H9 (cell line): ENCODE data around the gene ZNF236. TPM values are rescaled to one million over a fixed set of nuclear protein-coding genes. Genes with fewer than 3 reads are reported as not detected.
A peak's percentile ranks its signal among the peaks of the same experiment; 100 is the strongest.

Experiments
- DNase-seq: peaks from one replicate; pipeline ENCODE4 v3.0.0-alpha.2; 2017
- H2AFZ ChIP-seq: one replicate; pipeline ENCODE4 v1.6.1; 2013; ENCODE audit warnings: mild to moderate bottlenecking, low read length, control low read depth, moderate library complexity
- H2AK5ac ChIP-seq: 2 replicates; pipeline ENCODE4 v1.6.1; 2013; ENCODE audit warnings: low read length, control low read depth, mixed read lengths; ENCODE audit not compliant: insufficient read length
- H2BK120ac ChIP-seq: one replicate; pipeline ENCODE4 v1.6.1; 2013; ENCODE audit warnings: low read depth, mild to moderate bottlenecking, low read length, control low read depth, inconsistent platforms; ENCODE audit not compliant: poor library complexity, severe bottlenecking
- H2BK12ac ChIP-seq: 2 replicates; pipeline ENCODE4 v1.6.1; 2013; ENCODE audit warnings: low read length, control low read depth, mixed read lengths, low read depth; ENCODE audit not compliant: insufficient read length
- H2BK15ac ChIP-seq: 2 replicates; pipeline ENCODE4 v1.6.1; 2013; ENCODE audit warnings: low read depth, low read length, control low read depth
- H2BK20ac ChIP-seq: one replicate; pipeline ENCODE4 v1.6.1; 2013; ENCODE audit warnings: low read depth, mild to moderate bottlenecking, low read length, control low read depth, inconsistent platforms; ENCODE audit not compliant: poor library complexity, severe bottlenecking
- H2BK5ac ChIP-seq: 2 replicates; pipeline ENCODE4 v1.6.1; 2013; ENCODE audit warnings: low read length, control low read depth, mixed read lengths; ENCODE audit not compliant: insufficient read length
- H3K14ac ChIP-seq: 2 replicates; pipeline ENCODE4 v1.6.1; 2013; ENCODE audit warnings: low read length, control low read depth; ENCODE audit not compliant: insufficient read depth
- H3K18ac ChIP-seq: 2 replicates; pipeline ENCODE4 v1.6.1; 2013; ENCODE audit warnings: low read depth, mild to moderate bottlenecking, mixed read lengths, low read length, control low read depth; ENCODE audit not compliant: insufficient read length
- H3K23ac ChIP-seq: 2 replicates; pipeline ENCODE4 v1.6.1; 2013; ENCODE audit warnings: low read length, control low read depth, mixed read lengths, low read depth; ENCODE audit not compliant: insufficient read length
- H3K23me2 ChIP-seq: 2 replicates; pipeline ENCODE4 v1.6.1; 2013; ENCODE audit warnings: low read depth, mild to moderate bottlenecking, mixed read lengths, low read length, control low read depth; ENCODE audit not compliant: insufficient read length, poor library complexity, severe bottlenecking
- H3K27ac ChIP-seq: 2 replicates; pipeline ENCODE4 v1.5.1; 2013; ENCODE audit warnings: low read length, control low read depth, mixed read lengths, low read depth; ENCODE audit not compliant: insufficient read length
- H3K27me3 ChIP-seq: 2 replicates; pipeline ENCODE4 v1.6.1; 2013; ENCODE audit warnings: low read length, control low read depth, inconsistent platforms; ENCODE audit not compliant: insufficient read depth
- H3K4ac ChIP-seq: 2 replicates; pipeline ENCODE4 v1.6.1; 2013; ENCODE audit warnings: low read depth, mild to moderate bottlenecking, control low read depth, inconsistent platforms, low read length, moderate library complexity
- H3K4me1 ChIP-seq: 2 replicates; pipeline ENCODE4 v1.6.1; 2013; ENCODE audit warnings: low read length, control low read depth, inconsistent platforms; ENCODE audit not compliant: insufficient read depth
- H3K4me2 ChIP-seq: 2 replicates; pipeline ENCODE4 v1.6.1; 2013; ENCODE audit warnings: low read length, control low read depth, mixed read lengths; ENCODE audit not compliant: insufficient read length, insufficient read depth
- H3K56ac ChIP-seq: 2 replicates; pipeline ENCODE4 v1.6.1; 2013; ENCODE audit warnings: low read depth, mild to moderate bottlenecking, mixed read lengths, low read length, control low read depth; ENCODE audit not compliant: insufficient read length
- H3K79me1 ChIP-seq: 2 replicates; pipeline ENCODE4 v1.6.1; 2013; ENCODE audit warnings: low read depth, mild to moderate bottlenecking, moderate library complexity, low read length, control low read depth, inconsistent platforms; ENCODE audit not compliant: insufficient read depth, poor library complexity, severe bottlenecking
- H3K79me2 ChIP-seq: 2 replicates; pipeline ENCODE4 v1.6.1; 2013; ENCODE audit warnings: low read length, control low read depth, inconsistent platforms; ENCODE audit not compliant: insufficient read depth
- H3K9ac ChIP-seq: 2 replicates; pipeline ENCODE4 v1.6.1; 2013; ENCODE audit warnings: low read length, control low read depth, mixed read lengths; ENCODE audit not compliant: insufficient read length; ENCODE audit errors: extremely low read depth
- H3K9me3 ChIP-seq: one replicate; pipeline ENCODE4 v1.6.1; 2013; ENCODE audit warnings: low read depth, low read length, inconsistent platforms; ENCODE audit not compliant: control insufficient read depth
- H3T11ph ChIP-seq: one replicate; pipeline ENCODE4 v1.6.1; 2013; ENCODE audit warnings: mild to moderate bottlenecking, low read length, control low read depth, inconsistent platforms
- H4K20me1 ChIP-seq: one replicate; pipeline ENCODE4 v1.6.1; 2013; ENCODE audit not compliant: control insufficient read depth, insufficient read length, insufficient read depth
- H4K5ac ChIP-seq: 2 replicates; pipeline ENCODE4 v1.6.1; 2013; ENCODE audit warnings: low read depth, mild to moderate bottlenecking, mixed read lengths, low read length, control low read depth; ENCODE audit not compliant: insufficient read length
- H4K8ac ChIP-seq: replicated peaks from 2 replicates; pipeline ENCODE4 v1.6.1; 2013; ENCODE audit warnings: low read length, control low read depth, mixed read lengths, low read depth; ENCODE audit not compliant: insufficient read length
- H4K91ac ChIP-seq: 2 replicates; pipeline ENCODE4 v1.6.1; 2013; ENCODE audit warnings: low read depth, mild to moderate bottlenecking, moderate library complexity, mixed read lengths, low read length, control low read depth; ENCODE audit not compliant: insufficient read length
- H3K27ac Mint-ChIP-seq, 3 experiments: 2 replicates in 2 of 3; 3 replicates in 1 of 3; pipeline ENCODE4 v1.8.0; 2020 to 2021; ENCODE audit warnings: mixed read lengths in 3 of 3, mild to moderate bottlenecking in 1 of 3, moderate library complexity in 1 of 3
- H3K27me3 Mint-ChIP-seq: 2 replicates; pipeline ENCODE4 v1.8.0; 2021; ENCODE audit warnings: low read depth, mild to moderate bottlenecking, moderate library complexity, mixed read lengths
- H3K36me3 Mint-ChIP-seq, 3 experiments: 2 replicates in 2 of 3; 3 replicates in 1 of 3; pipeline ENCODE4 v1.8.0; 2020 to 2021; ENCODE audit warnings: low read depth in 3 of 3, mixed read lengths in 3 of 3; ENCODE audit not compliant: insufficient read depth in 1 of 3
- H3K4me1 Mint-ChIP-seq, 2 experiments: 2 replicates each; pipeline ENCODE4 v1.8.0; 2020; ENCODE audit warnings: mixed read lengths in 2 of 2
- H3K4me3 Mint-ChIP-seq, 2 experiments: 2 replicates in 1 of 2; 3 replicates in 1 of 2; pipeline ENCODE4 v1.8.0; 2020 to 2021; ENCODE audit warnings: mild to moderate bottlenecking in 2 of 2, mixed read lengths in 2 of 2, moderate library complexity in 1 of 2
- H3K9me3 Mint-ChIP-seq, 2 experiments: 2 replicates in 1 of 2; 3 replicates in 1 of 2; pipeline ENCODE4 v1.8.0; 2020; ENCODE audit warnings: mild to moderate bottlenecking in 2 of 2, mixed read lengths in 2 of 2, moderate library complexity in 1 of 2
- CTCF ChIP-seq: fragments of 200-600 bp; sonication (generic); conservative IDR thresholded peaks from 3 replicates; pipeline ENCODE4 v1.8.0; 2021; ENCODE audit warnings: antibody characterized with exemption, mild to moderate bottlenecking
- WGBS: extraction: QIAGEN DNeasy Blood & Tissue Kit; methylation state at CpG from one replicate; pipeline ENCODE4 v1.1.7; 2013; ENCODE audit warnings: missing lambda C conversion rate, low lambda C conversion rate, mixed read lengths; ENCODE audit not compliant: insufficient read length; ENCODE audit errors: extremely low coverage; 5-methylcytosine and 5-hydroxymethylcytosine counted together
- total RNA-seq: library from RNA; stranded (reverse); gene quantifications from 2 replicates; pipeline ENCODE4 v1.2.1, GENCODE V29; 2021

ZNF236 gene
- total RNA-seq, 1 experiment from 2014 or later, result 16.0 TPM

GRCh38 chr18:76972241-76972640 lies 149.9 kb downstream of the ZNF236 start:
- no peak overlapping the region for H2BK5ac ChIP-seq
- no peak overlapping the region for H3T11ph ChIP-seq

More at GRCh38 chr18:76972241-76972640, 149.9 kb downstream of the ZNF236 start:
- no peak overlapping the region for H3K9ac ChIP-seq
- no peaks in the 10 kb centered on the region for H3K27me3 ChIP-seq
- WGBS, result no CpG with 5 or more reads among the region's 6 CpGs
- no peak overlapping the region for H3K14ac ChIP-seq
- Mint-ChIP-seq H3K4me1 (peaks cover 38 to 46% of the 10 kb centered on the region in 2 experiments), H3K27ac (peak overlapping the region in 1 of 3 experiments; percentile 34; a peak in 2 of 7 replicates), H3K9me3 (peaks cover 0 to 3% of the 10 kb centered on the region in 2 experiments; a peak in 1 of 5 replicates), H3K4me3 (no peak overlapping the region), H3K36me3 (peaks cover 2 to 4% (median 3%) of the 10 kb centered on the region in 3 experiments; a peak in 4 of 7 replicates), H3K27me3 (no peaks in the 10 kb centered on the region)
- H3K9me3 ChIP-seq, result peaks cover 3% of the 10 kb centered on the region
- no peak overlapping the region for H3K56ac ChIP-seq
- H3K4ac ChIP-seq, result no peak overlapping the region
- no peaks in the 10 kb centered on the region for H3K23me2 ChIP-seq
- H3K27ac ChIP-seq, result no peak overlapping the region
- H4K8ac ChIP-seq, result no peak overlapping the region
- H2AK5ac ChIP-seq, result no peak overlapping the region
- no peak overlapping the region for H2BK15ac ChIP-seq
- H2BK20ac ChIP-seq, result no peak overlapping the region
- H3K4me2 ChIP-seq, result no peak overlapping the region
- no peak for DNase-seq
- no peak overlapping the region for H4K5ac ChIP-seq
- H3K4me1 ChIP-seq, result peaks cover 4% of the 10 kb centered on the region
- no peak overlapping the region for H2BK12ac ChIP-seq
- H3K79me1 ChIP-seq, result no peaks in the 10 kb centered on the region
- no peak overlapping the region for H4K91ac ChIP-seq
- no peak overlapping the region for H2BK120ac ChIP-seq
- no peak overlapping the region for H3K23ac ChIP-seq
- H3K79me2 ChIP-seq, result no peaks in the 10 kb centered on the region
- H4K20me1 ChIP-seq, result no peaks in the 10 kb centered on the region
- TF ChIP-seq CTCF, result no peak
- H2AFZ ChIP-seq, result no peak overlapping the region
- H3K18ac ChIP-seq, result no peak overlapping the region
